Endothelial cell of umbilical vein (primary cell): ENCODE measurements around the gene A1CF. TPM values are rescaled to one million over a fixed set of nuclear protein-coding genes. Genes with fewer than 3 reads are reported as not detected.

Source experiments
- BruUV-seq: library from RNA; stranded (reverse); fragments of 400-500 nt; replicated peaks from 2 replicates; lab custom pipeline; 2021; lab: Mats Ljungman, UMichigan
- CTCF ChIA-PET: fragments of 300-600, 350-600 bp; sonication (Branson Sonifier 250); formaldehyde crosslinking; loops from one replicate; lab custom pipeline; 2021; ENCODE audit warnings: antibody characterized with exemption, inconsistent platforms; lab: Charles Lee
- POLR2A ChIA-PET: fragments of 300-600, 350-600 bp; sonication (Branson Sonifier 250); formaldehyde crosslinking; loops from one replicate; lab custom pipeline; 2021; ENCODE audit warnings: antibody characterized with exemption, inconsistent platforms; lab: Charles Lee
- DNase-seq: peaks from one replicate; pipeline ENCODE4 v3.0.0-alpha.2; 2011; ENCODE audit warnings: low read depth, low spot score
- FAIRE-seq: peaks from 2 replicates; lab custom pipeline; 2011; peaks lifted over from hg19 to GRCh38; lab: Jason Lieb, UNC
- H2AFZ ChIP-seq: 2 replicates; pipeline ENCODE4 v1.6.0; 2012; ENCODE audit warnings: low read depth, low read length, control low read depth, inconsistent platforms
- H3K27ac ChIP-seq: 2 replicates; pipeline ENCODE4 v1.5.1; 2011; ENCODE audit warnings: low read depth, mild to moderate bottlenecking, control low read depth, low read length, moderate library complexity; ENCODE audit not compliant: insufficient read depth
- H3K27me3 ChIP-seq, 2 experiments: 2 replicates each; pipeline versions ENCODE4 v1.6.0 to v1.6.1; 2011; ENCODE audit warnings: low read length in 2 of 2, mixed read lengths in 1 of 2; ENCODE audit not compliant: control insufficient read depth in 2 of 2, insufficient read depth in 2 of 2
- H3K36me3 ChIP-seq, 2 experiments: 2 replicates in 1 of 2; 3 replicates in 1 of 2; pipeline ENCODE4 v1.5.1; 2011; ENCODE audit warnings: low read length in 2 of 2, mild to moderate bottlenecking in 1 of 2, moderate library complexity in 1 of 2; ENCODE audit not compliant: control insufficient read depth in 2 of 2, insufficient read depth in 2 of 2; ENCODE audit errors: extremely low read depth in 1 of 2
- H3K4me1 ChIP-seq: 3 replicates; pipeline ENCODE4 v1.5.1; 2011; ENCODE audit warnings: mild to moderate bottlenecking, low read length; ENCODE audit not compliant: control insufficient read depth, insufficient read depth; ENCODE audit errors: extremely low read depth
- H3K4me2 ChIP-seq: 2 replicates; pipeline ENCODE4 v1.6.1; 2011; ENCODE audit warnings: low read length, control low read depth, mixed read lengths; ENCODE audit not compliant: insufficient read depth
- H3K4me3 ChIP-seq, 3 experiments: fragments of 200-600 bp in 1 of 3; sonication (generic), shearing (Covaris generic) in 1 of 3; replicated peaks in 1 of 3; 2 replicates each; pipeline ENCODE4 v1.5.1; 2011 to 2016; ENCODE audit warnings: control low read depth in 3 of 3, low read length in 3 of 3, mild to moderate bottlenecking in 2 of 3, inconsistent platforms in 1 of 3, low read depth in 1 of 3, moderate library complexity in 1 of 3; ENCODE audit not compliant: insufficient read depth in 1 of 3
- H3K79me2 ChIP-seq: 2 replicates; pipeline ENCODE4 v1.6.0; 2012; ENCODE audit warnings: low read length, inconsistent platforms; ENCODE audit not compliant: control insufficient read depth, insufficient read depth
- H3K9ac ChIP-seq: replicated peaks from 2 replicates; pipeline ENCODE3; 2011; ENCODE audit warnings: low read length, control low read depth; ENCODE audit not compliant: insufficient read depth; ENCODE audit errors: extremely low read depth
- H3K9me1 ChIP-seq: replicated peaks from 3 replicates; pipeline ENCODE4 v1.6.0; 2011; ENCODE audit warnings: mild to moderate bottlenecking, low read length; ENCODE audit not compliant: control insufficient read depth, insufficient read depth; ENCODE audit errors: extremely low read depth
- H3K9me3 ChIP-seq: replicated peaks from 2 replicates; pipeline ENCODE4 v1.5.1; 2012; ENCODE audit warnings: low read length, inconsistent platforms; ENCODE audit not compliant: control insufficient read depth, insufficient read depth
- H4K20me1 ChIP-seq: replicated peaks from 2 replicates; pipeline ENCODE3; 2011; ENCODE audit warnings: mild to moderate bottlenecking, low read length; ENCODE audit not compliant: control insufficient read depth, insufficient read depth; ENCODE audit errors: extremely low read depth
- EZH2 ChIP-seq: IDR thresholded peaks from 2 replicates; pipeline ENCODE4 v1.6.1; 2012; ENCODE audit warnings: borderline replicate concordance, low read depth, mild to moderate bottlenecking, moderate library complexity, low read length, inconsistent platforms; ENCODE audit not compliant: severe bottlenecking
- FOS ChIP-seq: IDR thresholded peaks from 2 replicates; pipeline ENCODE4 v1.6.1; 2011; ENCODE audit warnings: mild to moderate bottlenecking, low read length, moderate library complexity, borderline replicate concordance; ENCODE audit not compliant: insufficient read depth
- GATA2 ChIP-seq: IDR thresholded peaks from 2 replicates; pipeline ENCODE4 v1.7.0; 2011; ENCODE audit warnings: low read depth, mild to moderate bottlenecking, moderate library complexity, mixed read lengths, low read length; ENCODE audit not compliant: insufficient read length, insufficient read depth
- JUN ChIP-seq: IDR thresholded peaks from 2 replicates; pipeline ENCODE4 v1.6.1; 2011; ENCODE audit warnings: borderline replicate concordance, low read depth; ENCODE audit not compliant: insufficient read length, insufficient read depth
- MYC ChIP-seq: IDR thresholded peaks from one replicate; pipeline ENCODE4 v1.6.1; 2011; ENCODE audit warnings: mild to moderate bottlenecking, low read depth, low read length
- POLR2A ChIP-seq: IDR thresholded peaks from 2 replicates; pipeline ENCODE4 v1.6.1; 2012; ENCODE audit warnings: low read depth, mild to moderate bottlenecking, control low read depth, low read length
- POLR2AphosphoS5 ChIP-seq: IDR thresholded peaks from 2 replicates; pipeline ENCODE4 v1.6.1; 2012; ENCODE audit warnings: low read depth, mild to moderate bottlenecking, control low read depth, low read length, moderate library complexity; ENCODE audit not compliant: insufficient read depth
- dilution Hi-C: fragments of 300-500 bp; cut with MboI; formaldehyde crosslinking; loops from one replicate; pipeline ENCODE4 v1.15.0; 2019; ENCODE audit warnings: low sequenced_read_pairs; ENCODE audit not compliant: extremely low pct_ligation_motif_present
- intact Hi-C: fragments of 100-400 bp; cut with micrococcal nuclease; formaldehyde crosslinking; loops from one replicate; pipeline ENCODE4 v1.10.0; 2022
- polyA plus RNA-seq, 4 experiments: library from polyadenylated mRNA; depleted of rRNA in 3 of 4; stranded (reverse) in 3 of 4; unstranded in 1 of 4; fragments of >200 nt; gene quantifications; 2 replicates each; pipeline versions ENCODE4 v1.2.1 to v1.2.3, GENCODE V29; 2011 to 2012; ENCODE audit warnings: missing spikeins in 1 of 4
- total RNA-seq: library from RNA; stranded (reverse); gene quantifications from 2 replicates; pipeline ENCODE4 v1.2.3, GENCODE V29; 2021
- TF ChIP-seq, protein P1 (sequence below): IDR thresholded peaks from 2 replicates; pipeline ENCODE4 v1.6.1; 2011; ENCODE audit not compliant: insufficient read depth, insufficient read length
- TF ChIP-seq, protein P2 (sequence below), 2 donors: IDR thresholded peaks; 1 replicate in 1 of 2; 2 replicates in 1 of 2; pipeline ENCODE4 v1.5.1; 2011; ENCODE audit warnings: low read length in 2 of 2, mild to moderate bottlenecking in 2 of 2, moderate library complexity in 2 of 2, control low read depth in 1 of 2, inconsistent platforms in 1 of 2, low read depth in 1 of 2; ENCODE audit not compliant: insufficient read depth in 1 of 2; ENCODE audit errors: extremely low read depth in 1 of 2

The A1CF gene
- total and polyA plus RNA-seq, 2 donors (not counting 3 experiments of a cell fraction or from before 2014, with no cell fraction given), result not detected

GRCh38 chr10:50919010-50919409, 33.6 kb upstream of the A1CF start:
- ChIA-PET CTCF (no interaction called here), POLR2A (no interaction called here)
- no peaks in the 10 kb centered on the region for H3K27me3 ChIP-seq
- H3K79me2 ChIP-seq, result no peaks in the 10 kb centered on the region
- no peak overlapping the region for H3K4me2 ChIP-seq
- H4K20me1 ChIP-seq, result no peaks in the 10 kb centered on the region
- no peak overlapping the region for H3K4me3 ChIP-seq
- no peaks in the 10 kb centered on the region for H3K9me1 ChIP-seq
- DNase-seq (no peak), FAIRE-seq (no peak)
- intact Hi-C loops (no loop called here), dilution Hi-C loops (no loop called here)
- no peak overlapping the region for H3K27ac ChIP-seq
- no peaks in the 10 kb centered on the region for H3K36me3 ChIP-seq
- no peaks in the 10 kb centered on the region for H3K9me3 ChIP-seq
- H2AFZ ChIP-seq, result no peak overlapping the region
- no TSS peak for BruUV-seq
- no peak overlapping the region for H3K9ac ChIP-seq
- TF ChIP-seq EZH2, result no peak
- H3K4me1 ChIP-seq, result no peaks in the 10 kb centered on the region

- Histone ChIP-seq H3K79me2 (no peaks in the 10 kb centered on the region), H3K4me1 (no peaks in the 10 kb centered on the region), H3K9ac (no peak overlapping the region), H3K27me3 (no peaks in the 10 kb centered on the region), H4K20me1 (no peaks in the 10 kb centered on the region), H3K9me3 (no peaks in the 10 kb centered on the region), H2AFZ (no peak overlapping the region), H3K27ac (no peak overlapping the region), H3K9me1 (no peaks in the 10 kb centered on the region), H3K36me3 (no peaks in the 10 kb centered on the region), H3K4me2 (no peak overlapping the region), H3K4me3 (no peak overlapping the region)
- POLR2A ChIA-PET, result no interaction called here
- CTCF ChIA-PET, result no interaction called here
- no TSS peak for BruUV-seq
- FAIRE-seq, result no peak
- dilution Hi-C loops (no loop called here), intact Hi-C loops (no loop called here)
- TF ChIP-seq FOS (no peak), JUN (no peak), MYC (no peak), GATA2 (no peak), POLR2AphosphoS5 (no peak), POLR2A (no peak), EZH2 (no peak)
- TF ChIP-seq, protein P1, sequence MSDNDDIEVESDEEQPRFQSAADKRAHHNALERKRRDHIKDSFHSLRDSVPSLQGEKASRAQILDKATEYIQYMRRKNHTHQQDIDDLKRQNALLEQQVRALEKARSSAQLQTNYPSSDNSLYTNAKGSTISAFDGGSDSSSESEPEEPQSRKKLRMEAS, result no peak
- TF ChIP-seq, protein P2, sequence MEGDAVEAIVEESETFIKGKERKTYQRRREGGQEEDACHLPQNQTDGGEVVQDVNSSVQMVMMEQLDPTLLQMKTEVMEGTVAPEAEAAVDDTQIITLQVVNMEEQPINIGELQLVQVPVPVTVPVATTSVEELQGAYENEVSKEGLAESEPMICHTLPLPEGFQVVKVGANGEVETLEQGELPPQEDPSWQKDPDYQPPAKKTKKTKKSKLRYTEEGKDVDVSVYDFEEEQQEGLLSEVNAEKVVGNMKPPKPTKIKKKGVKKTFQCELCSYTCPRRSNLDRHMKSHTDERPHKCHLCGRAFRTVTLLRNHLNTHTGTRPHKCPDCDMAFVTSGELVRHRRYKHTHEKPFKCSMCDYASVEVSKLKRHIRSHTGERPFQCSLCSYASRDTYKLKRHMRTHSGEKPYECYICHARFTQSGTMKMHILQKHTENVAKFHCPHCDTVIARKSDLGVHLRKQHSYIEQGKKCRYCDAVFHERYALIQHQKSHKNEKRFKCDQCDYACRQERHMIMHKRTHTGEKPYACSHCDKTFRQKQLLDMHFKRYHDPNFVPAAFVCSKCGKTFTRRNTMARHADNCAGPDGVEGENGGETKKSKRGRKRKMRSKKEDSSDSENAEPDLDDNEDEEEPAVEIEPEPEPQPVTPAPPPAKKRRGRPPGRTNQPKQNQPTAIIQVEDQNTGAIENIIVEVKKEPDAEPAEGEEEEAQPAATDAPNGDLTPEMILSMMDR (IDR thresholded peaks at IDR 0.05; ENCODE audit: extremely low read depth in 1 of 2, insufficient read depth in 1 of 2, low read depth in 1 of 2, low read length in 2 of 2), result no peak
- DNase-seq, result no peak
Observed at GRCh38 chr10:50918529-50918928, 33.1 kb upstream of the A1CF start.
